HepG2 (cell line): ENCODE data around the gene FOXA3. TPM values are rescaled to one million over a fixed set of nuclear protein-coding genes. Genes with fewer than 3 reads are reported as not detected.

ENCODE experiments used
- DBP ChIP-seq: sonication (generic); formaldehyde crosslinking; IDR thresholded peaks from 2 replicates; pipeline ENCODE4 v1.4.0; 2020; ENCODE audit warnings: missing genetic modification reagents; ENCODE audit errors: not compliant biosample characterization
- DDIT3 ChIP-seq: sonication (generic); formaldehyde crosslinking; IDR thresholded peaks from 2 replicates; pipeline ENCODE4 v1.4.0; 2020; ENCODE audit warnings: mild to moderate bottlenecking, missing genetic modification reagents
- ELK4 ChIP-seq: sonication (generic); formaldehyde crosslinking; IDR thresholded peaks from 2 replicates; pipeline ENCODE4 v1.9.0; 2021; ENCODE audit warnings: missing genetic modification reagents, borderline replicate concordance
- EP300 ChIP-seq, 3 experiments: sonication (generic) in 1 of 3; formaldehyde crosslinking in 1 of 3; IDR thresholded peaks; 2 replicates each; pipeline versions ENCODE4 v1.5.1 to v1.6.1; 2011 to 2020; ENCODE audit warnings: low read depth in 2 of 3, low read length in 2 of 3, borderline replicate concordance in 1 of 3, improper control_type of control experiment in 1 of 3, mild to moderate bottlenecking in 1 of 3, missing genetic modification reagents in 1 of 3, moderate library complexity in 1 of 3
- HNF4A ChIP-seq: sonication (generic); formaldehyde crosslinking; IDR thresholded peaks from 2 replicates; pipeline ENCODE4 v1.4.0; 2020; ENCODE audit warnings: missing genetic modification reagents
- MEIS2 ChIP-seq: sonication (generic); formaldehyde crosslinking; IDR thresholded peaks from 2 replicates; pipeline ENCODE4 v1.9.0; 2021; ENCODE audit warnings: mild to moderate bottlenecking, missing genetic modification reagents
- NFE2L1 ChIP-seq: sonication (generic); formaldehyde crosslinking; IDR thresholded peaks from 2 replicates; pipeline ENCODE4 v1.4.0; 2020; ENCODE audit warnings: missing genetic modification reagents, mild to moderate bottlenecking, borderline replicate concordance
- PBX3 ChIP-seq: sonication (generic); formaldehyde crosslinking; IDR thresholded peaks from 2 replicates; pipeline ENCODE4 v1.8.1; 2023; ENCODE audit warnings: missing genetic modification reagents, inconsistent platforms, borderline replicate concordance
- POLR2A ChIP-seq, 2 experiments: IDR thresholded peaks; 2 replicates each; pipeline ENCODE4 v1.6.1; 2011; ENCODE audit warnings: low read depth in 2 of 2, low read length in 2 of 2, mild to moderate bottlenecking in 1 of 2, moderate library complexity in 1 of 2; ENCODE audit not compliant: insufficient read depth in 1 of 2
- POLR2AphosphoS5 ChIP-seq: IDR thresholded peaks from 2 replicates; pipeline ENCODE4 v1.6.1; 2012; ENCODE audit warnings: low read depth, low read length
- SNAI1 ChIP-seq: sonication (generic); formaldehyde crosslinking; IDR thresholded peaks from 2 replicates; pipeline ENCODE4 v1.5.0; 2020; ENCODE audit warnings: mild to moderate bottlenecking, missing genetic modification reagents, borderline replicate concordance
- SP2 ChIP-seq: sonication (generic); formaldehyde crosslinking; IDR thresholded peaks from 2 replicates; pipeline ENCODE4 v1.5.1; 2020; ENCODE audit warnings: mild to moderate bottlenecking, missing genetic modification reagents
- TBX2 ChIP-seq: sonication (generic); formaldehyde crosslinking; IDR thresholded peaks from 2 replicates; pipeline ENCODE4 v1.5.0; 2020; ENCODE audit warnings: missing genetic modification reagents, mild to moderate bottlenecking, borderline replicate concordance
- TEF ChIP-seq: sonication (generic); formaldehyde crosslinking; IDR thresholded peaks from 2 replicates; pipeline ENCODE4 v1.5.0; 2020; ENCODE audit warnings: missing genetic modification reagents
- TFAP4 ChIP-seq: sonication (generic); IDR thresholded peaks from 2 replicates; pipeline ENCODE4 v1.6.1; 2016; ENCODE audit warnings: low read depth, borderline replicate concordance
- ZNF160 ChIP-seq: sonication (generic); formaldehyde crosslinking; IDR thresholded peaks from 2 replicates; pipeline ENCODE4 v1.8.0; 2022; ENCODE audit warnings: mild to moderate bottlenecking, inconsistent platforms, missing genetic modification reagents
- ZNF235 ChIP-seq: sonication (generic); formaldehyde crosslinking; IDR thresholded peaks from 2 replicates; pipeline ENCODE4 v1.8.1; 2023; ENCODE audit warnings: mild to moderate bottlenecking, missing genetic modification reagents, borderline replicate concordance
- ZNF563 ChIP-seq: sonication (generic); formaldehyde crosslinking; IDR thresholded peaks from 2 replicates; pipeline ENCODE4 v1.8.0; 2022; ENCODE audit warnings: mild to moderate bottlenecking, moderate library complexity, missing genetic modification reagents
- ZNF639 ChIP-seq: conservative IDR thresholded peaks from 2 replicates; pipeline ENCODE4 v1.6.1; 2018; ENCODE audit warnings: missing genetic modification reagents
- ZNF678 ChIP-seq: sonication (generic); formaldehyde crosslinking; IDR thresholded peaks from 2 replicates; pipeline ENCODE4 v1.4.0; 2020; ENCODE audit warnings: mild to moderate bottlenecking, missing genetic modification reagents
- ZNF800 ChIP-seq: sonication (generic); formaldehyde crosslinking; IDR thresholded peaks from 2 replicates; pipeline ENCODE4 v1.4.0; 2020; ENCODE audit warnings: missing genetic modification reagents
- polyA plus RNA-seq, 8 experiments: library from polyadenylated mRNA; depleted of rRNA in 3 of 8; stranded (reverse) in 7 of 8; unstranded in 1 of 8; fragments of >200 nt; fragmentation: Illumina TruSeq in 4 of 8; extraction: Trizol in 4 of 8; gene quantifications; 2 replicates each; pipeline versions ENCODE4 v1.2.1 to v1.2.3, GENCODE V29; 2011 to 2016; ENCODE audit warnings: low read depth in 4 of 8, missing spikeins in 1 of 8, mixed read lengths in 1 of 8; ENCODE audit not compliant: insufficient read depth in 1 of 8
- total RNA-seq, 5 experiments: library from RNA; depleted of rRNA; stranded (reverse); fragments of >200 nt; fragmentation: Illumina TruSeq; extraction: Trizol; gene quantifications; 2 replicates each; pipeline ENCODE4 v1.2.3, GENCODE V29; 2016; ENCODE audit warnings: low read depth in 1 of 5

Gene FOXA3
- total and polyA plus RNA-seq, 2 of the 13 experiments (the other 11 are each of a cell fraction or from before 2014, with no cell fraction given): 29.8 to 47.6 TPM

- TF ChIP-seq TEF (no peak), POLR2AphosphoS5 (peak; percentile 56), DDIT3 (CRISPR knock-in tag) (no peak), SP2 (CRISPR knock-in tag) (no peak), ZNF235 (CRISPR knock-in tag) (no peak), ZNF678 (CRISPR knock-in tag) (no peak), POLR2A (IDR thresholded peaks at IDR 0.05; ENCODE audit: insufficient read depth in 1 of 2, low read depth in 2 of 2, low read length in 2 of 2) (peak; percentile 61 to 70; a peak in 2 of 4 replicates), NFE2L1 (CRISPR knock-in tag) (no peak), SNAI1 (CRISPR knock-in tag) (no peak), EP300 (IDR thresholded peaks at IDR 0.05; ENCODE audit: low read depth in 2 of 2, low read length in 2 of 2) (peak in 1 of 2 experiments; percentile 45; a peak in 2 of 4 replicates), EP300 (CRISPR knock-in tag; IDR thresholded peaks at IDR 0.05; ENCODE audit: borderline replicate concordance) (0 out of 2 replicates have a peak, but pooled peaks have one; percentile 28), HNF4A (CRISPR knock-in tag) (peak; percentile 81), ELK4 (CRISPR knock-in tag) (no peak), ZNF639 (CRISPR knock-in tag) (no peak), TFAP4 (peak; percentile 35; the same call in 1 of the 2 replicates), PBX3 (CRISPR knock-in tag) (no peak), ZNF800 (no peak), TBX2 (CRISPR knock-in tag) (peak; percentile 80), DBP (CRISPR knock-in tag) (no peak), MEIS2 (CRISPR knock-in tag) (no peak), ZNF160 (no peak), ZNF563 (peak; percentile 75; the same call in 1 of the 2 replicates)
Measured at GRCh38 chr19:45895519-45895972, 31.4 kb downstream of the FOXA3 start (continued).
